MM.1S (cell line): Measurements from ENCODE around the gene OSMR.
"Not testable (repeated sequence)": the region's sequence is repeated elsewhere in the genome, so short reads cannot be mapped to it uniquely, and the experiment has no call there.

Experiments
- DNase-seq: peaks from one replicate; pipeline ENCODE4 v3.0.0-alpha.2; 2015
- H2AFZ ChIP-seq: fragments of 300-600 bp; sonication (generic); 2 replicates; pipeline ENCODE4 v1.6.0; 2016; ENCODE audit warnings: antibody characterized with exemption, low read length
- H3F3A ChIP-seq: fragments of 300-600 bp; sonication (generic); 2 replicates; pipeline ENCODE4 v1.6.1; 2016; ENCODE audit warnings: mild to moderate bottlenecking, antibody characterized with exemption, low read length, moderate library complexity, mixed read lengths; ENCODE audit not compliant: insufficient read depth
- H3K27ac ChIP-seq: fragments of 300-600 bp; sonication (generic); 2 replicates; pipeline ENCODE4 v1.5.1; 2016; ENCODE audit warnings: mild to moderate bottlenecking, low read length
- H3K27me3 ChIP-seq: fragments of 300-600 bp; sonication (generic); replicated peaks from 2 replicates; pipeline ENCODE4 v1.6.0; 2016; ENCODE audit warnings: low read length; ENCODE audit not compliant: insufficient read depth
- H3K36me3 ChIP-seq: fragments of 300-600 bp; sonication (generic); replicated peaks from 2 replicates; pipeline ENCODE4 v1.6.1; 2016; ENCODE audit warnings: mild to moderate bottlenecking, low read length, mixed read lengths; ENCODE audit not compliant: insufficient read depth
- H3K4me1 ChIP-seq: fragments of 300-600 bp; sonication (generic); 2 replicates; pipeline ENCODE4 v1.6.1; 2016; ENCODE audit warnings: low read length, mixed read lengths
- H3K4me2 ChIP-seq: fragments of 300-600 bp; sonication (generic); 2 replicates; pipeline ENCODE4 v1.6.0; 2016; ENCODE audit warnings: low read depth, low read length
- H3K4me3 ChIP-seq: fragments of 300-600 bp; sonication (generic); 2 replicates; pipeline ENCODE4 v1.5.1; 2016; ENCODE audit warnings: low read length, mixed read lengths
- H3K79me2 ChIP-seq: fragments of 300-600 bp; sonication (generic); 2 replicates; pipeline ENCODE4 v1.6.1; 2016; ENCODE audit warnings: mixed run types, low read length, mixed read lengths
- H3K9ac ChIP-seq: fragments of 300-600 bp; sonication (generic); 2 replicates; pipeline ENCODE4 v1.6.1; 2016; ENCODE audit warnings: low read length, mixed read lengths
- H3K9me2 ChIP-seq: fragments of 300-600 bp; sonication (generic); replicated peaks from 2 replicates; pipeline ENCODE4 v1.6.1; 2016; ENCODE audit warnings: mild to moderate bottlenecking, low read length, mixed read lengths; ENCODE audit not compliant: insufficient read depth
- H3K9me3 ChIP-seq: fragments of 300-600 bp; sonication (generic); replicated peaks from 2 replicates; pipeline ENCODE4 v1.6.1; 2016; ENCODE audit warnings: mild to moderate bottlenecking, low read length, mixed read lengths; ENCODE audit not compliant: insufficient read depth
- H4K20me1 ChIP-seq: fragments of 300-600 bp; sonication (generic); 2 replicates; pipeline ENCODE4 v1.6.1; 2016; ENCODE audit warnings: mild to moderate bottlenecking, low read length, moderate library complexity, mixed read lengths; ENCODE audit not compliant: insufficient read depth
- EZH2 ChIP-seq: fragments of 300-600 bp; sonication (generic); optimal IDR thresholded peaks from 2 replicates; pipeline ENCODE3; 2017; ENCODE audit warnings: low read depth, mild to moderate bottlenecking, antibody characterized with exemption, low read length, mixed read lengths
- EZH2phosphoT487 ChIP-seq: fragments of 300-600 bp; sonication (generic); IDR thresholded peaks from 2 replicates; pipeline ENCODE4 v1.6.1; 2018; ENCODE audit warnings: antibody characterized with exemption, low read length
- TF ChIP-seq, protein P1 (sequence below): fragments of 300-600 bp; sonication (generic); IDR thresholded peaks from 2 replicates; pipeline ENCODE4 v1.5.1; 2016; ENCODE audit warnings: antibody characterized with exemption, low read length, mixed read lengths

Gene OSMR

DNA sequence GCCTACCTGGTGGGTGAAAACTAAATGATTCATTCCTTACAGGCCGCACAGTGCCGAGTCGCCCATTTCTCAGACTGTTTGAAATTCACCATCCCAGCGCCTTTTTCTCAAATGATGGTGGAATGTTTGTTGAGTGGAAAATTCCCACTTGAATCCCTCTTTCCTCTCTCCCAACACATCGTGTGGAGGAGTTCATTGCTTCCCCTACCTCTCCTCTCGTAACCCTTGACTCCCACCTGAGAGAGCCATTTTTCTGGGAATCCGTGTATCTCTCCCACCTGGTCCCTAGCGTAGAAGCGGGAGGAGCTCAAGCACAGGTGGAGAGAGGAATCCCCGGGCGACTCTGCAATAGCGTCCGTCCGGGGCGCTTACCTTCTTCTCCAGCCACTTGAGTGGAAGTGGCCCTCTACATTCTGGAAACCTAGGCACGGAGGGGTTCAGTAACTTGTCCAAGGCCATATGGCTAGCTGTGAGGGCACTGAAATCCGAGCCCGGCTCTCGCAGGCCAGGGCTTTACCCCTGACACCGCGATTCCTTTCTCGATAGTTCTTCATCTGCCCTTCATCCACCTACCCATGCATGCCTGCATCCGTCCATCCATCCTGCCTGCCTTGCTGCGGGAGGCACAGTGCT is 683 bp downstream of the OSMR start:
- TF ChIP-seq EZH2 (no peak), EZH2phosphoT487 (no peak)
- TF ChIP-seq, protein P1, sequence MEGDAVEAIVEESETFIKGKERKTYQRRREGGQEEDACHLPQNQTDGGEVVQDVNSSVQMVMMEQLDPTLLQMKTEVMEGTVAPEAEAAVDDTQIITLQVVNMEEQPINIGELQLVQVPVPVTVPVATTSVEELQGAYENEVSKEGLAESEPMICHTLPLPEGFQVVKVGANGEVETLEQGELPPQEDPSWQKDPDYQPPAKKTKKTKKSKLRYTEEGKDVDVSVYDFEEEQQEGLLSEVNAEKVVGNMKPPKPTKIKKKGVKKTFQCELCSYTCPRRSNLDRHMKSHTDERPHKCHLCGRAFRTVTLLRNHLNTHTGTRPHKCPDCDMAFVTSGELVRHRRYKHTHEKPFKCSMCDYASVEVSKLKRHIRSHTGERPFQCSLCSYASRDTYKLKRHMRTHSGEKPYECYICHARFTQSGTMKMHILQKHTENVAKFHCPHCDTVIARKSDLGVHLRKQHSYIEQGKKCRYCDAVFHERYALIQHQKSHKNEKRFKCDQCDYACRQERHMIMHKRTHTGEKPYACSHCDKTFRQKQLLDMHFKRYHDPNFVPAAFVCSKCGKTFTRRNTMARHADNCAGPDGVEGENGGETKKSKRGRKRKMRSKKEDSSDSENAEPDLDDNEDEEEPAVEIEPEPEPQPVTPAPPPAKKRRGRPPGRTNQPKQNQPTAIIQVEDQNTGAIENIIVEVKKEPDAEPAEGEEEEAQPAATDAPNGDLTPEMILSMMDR = no peak
- Histone ChIP-seq H3K4me1 (no peaks in the 10 kb centered on the region), H3K27ac (no peak overlapping the region), H3K4me2 (no peak overlapping the region), H3K4me3 (no peak overlapping the region), H3F3A (no peaks in the 10 kb centered on the region), H3K79me2 (no peaks in the 10 kb centered on the region), H3K9ac (no peak overlapping the region), H2AFZ (no peak overlapping the region), H3K36me3 (no peaks in the 10 kb centered on the region), H4K20me1 (no peaks in the 10 kb centered on the region), H3K9me2 (no peaks in the 10 kb centered on the region), H3K27me3 (no peaks in the 10 kb centered on the region), H3K9me3 (no peaks in the 10 kb centered on the region)
- no peak for DNase-seq

DNA sequence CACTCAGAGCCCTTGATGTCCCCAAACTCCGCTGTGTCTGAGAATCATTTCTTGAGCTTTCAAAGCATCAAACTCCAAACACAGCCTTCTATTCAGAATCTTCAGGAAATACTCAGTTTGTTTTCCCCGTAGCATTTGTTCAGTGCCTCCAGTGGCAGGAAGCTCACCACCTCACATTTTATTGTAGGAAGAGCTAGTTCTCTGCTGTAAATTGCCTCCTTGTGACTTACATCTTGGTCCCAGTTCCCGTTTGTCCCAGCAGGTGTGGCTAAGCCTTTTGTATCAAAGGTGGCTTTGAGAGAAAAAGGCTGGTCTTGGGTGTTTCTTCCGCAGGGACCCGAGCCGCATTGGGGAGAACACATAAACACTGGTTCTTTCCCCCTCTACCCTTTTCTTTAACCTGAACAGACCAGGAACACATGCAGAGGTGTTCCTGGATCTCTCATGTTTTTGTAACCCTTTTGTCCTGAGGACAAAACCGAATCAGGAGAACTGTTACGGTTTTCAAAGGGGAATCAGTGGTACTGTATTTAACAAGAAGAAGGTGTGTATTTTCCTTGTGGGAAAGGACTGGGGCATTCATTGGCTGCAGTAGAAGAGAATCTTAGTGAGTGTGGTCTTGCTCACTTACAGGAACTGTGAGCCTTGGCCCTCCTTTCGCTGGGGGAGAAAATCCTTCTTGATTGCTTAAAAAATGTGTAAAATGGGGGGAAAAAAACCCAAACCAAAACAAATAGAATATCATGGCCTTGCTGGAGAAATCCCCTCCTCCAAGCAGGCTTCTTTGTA is 1.9 kb downstream of the OSMR start:
- Histone ChIP-seq H3K27me3 (no peaks in the 10 kb centered on the region), H3K9me3 (no peaks in the 10 kb centered on the region), H3K4me3 (no peak overlapping the region), H3K79me2 (no peaks in the 10 kb centered on the region), H3K9me2 (no peaks in the 10 kb centered on the region), H2AFZ (no peak overlapping the region), H3K9ac (no peak overlapping the region), H3K4me1 (no peaks in the 10 kb centered on the region), H3F3A (no peaks in the 10 kb centered on the region), H3K27ac (no peak overlapping the region), H4K20me1 (no peaks in the 10 kb centered on the region), H3K4me2 (no peak overlapping the region), H3K36me3 (no peaks in the 10 kb centered on the region)
- no peak for DNase-seq
- TF ChIP-seq EZH2 = no peak
- TF ChIP-seq, protein P1 = no peak
- no peak for TF ChIP-seq EZH2phosphoT487

GRCh38 chr5:38848637-38849036 is 2.8 kb downstream of the OSMR start:
- Histone ChIP-seq H3F3A (no peaks in the 10 kb centered on the region), H3K9me3 (no peaks in the 10 kb centered on the region), H3K36me3 (no peaks in the 10 kb centered on the region), H3K4me3 (no peak overlapping the region), H3K27ac (no peak overlapping the region), H3K79me2 (no peaks in the 10 kb centered on the region), H3K27me3 (no peaks in the 10 kb centered on the region), H3K9ac (no peak overlapping the region), H4K20me1 (no peaks in the 10 kb centered on the region), H3K9me2 (no peaks in the 10 kb centered on the region), H3K4me1 (no peaks in the 10 kb centered on the region), H2AFZ (no peak overlapping the region), H3K4me2 (no peak overlapping the region)
- no peak for DNase-seq
- TF ChIP-seq, protein P1 = no peak
- no peak for TF ChIP-seq EZH2
- no peak for TF ChIP-seq EZH2phosphoT487

DNA sequence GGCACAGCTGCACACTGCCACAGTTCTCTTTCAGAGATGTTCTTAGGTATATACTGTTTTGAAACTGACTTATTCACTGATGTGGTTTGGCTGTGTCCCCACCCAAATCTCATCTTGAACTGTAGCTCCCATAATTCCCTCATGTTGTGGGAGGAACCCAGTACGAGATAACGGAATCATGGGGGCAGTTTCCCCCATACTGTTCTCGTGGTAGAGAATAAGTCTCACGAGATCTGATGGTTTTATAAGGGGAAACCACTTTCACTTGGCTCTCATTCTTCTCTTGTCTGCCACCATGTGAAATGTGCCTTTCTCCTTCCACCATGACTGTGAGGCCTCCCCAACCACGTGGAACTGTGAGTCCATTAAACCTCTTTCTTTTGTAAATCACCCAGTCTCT is 5.8 kb downstream of the OSMR start:
- H2AFZ ChIP-seq, H3K9me3 ChIP-seq, H3K36me3 ChIP-seq, H3K9me2 ChIP-seq, H3K9ac ChIP-seq, H4K20me1 ChIP-seq, H3K4me3 ChIP-seq, H3K4me2 ChIP-seq, H3K4me1 ChIP-seq, H3K27me3 ChIP-seq, H3K27ac ChIP-seq, DNase-seq, H3K79me2 ChIP-seq, H3F3A ChIP-seq: not testable (repeated sequence)
